HUES64 (cell line): ENCODE measurements around the gene PPP1R13B.

Experiments used
- H3K27ac ChIP-seq: 2 replicates; pipeline ENCODE4 v1.7.0; 2013; ENCODE audit warnings: low read depth, low read length, inconsistent platforms
- H3K27me3 ChIP-seq: 2 replicates; pipeline ENCODE4 v1.6.1; 2013; ENCODE audit warnings: mild to moderate bottlenecking, low read length; ENCODE audit not compliant: insufficient read depth
- H3K36me3 ChIP-seq: 2 replicates; pipeline ENCODE4 v1.6.1; 2013; ENCODE audit warnings: mild to moderate bottlenecking, low read length; ENCODE audit not compliant: insufficient read depth
- H3K4me1 ChIP-seq: 2 replicates; pipeline ENCODE4 v1.6.1; 2013; ENCODE audit warnings: mild to moderate bottlenecking, low read length, moderate library complexity; ENCODE audit not compliant: insufficient read depth
- H3K4me3 ChIP-seq: 2 replicates; pipeline ENCODE4 v1.5.1; 2013; ENCODE audit warnings: mild to moderate bottlenecking, low read length, moderate library complexity
- H3K9ac ChIP-seq: 2 replicates; pipeline ENCODE4 v1.6.1; 2013; ENCODE audit warnings: mild to moderate bottlenecking, low read depth, low read length
- H3K9me3 ChIP-seq: 2 replicates; pipeline ENCODE4 v1.6.1; 2013; ENCODE audit warnings: low read depth, low read length; ENCODE audit not compliant: insufficient read depth
- WGBS: fragments of 150-250, 120-280 bp; methylation state at CpG from one replicate; pipeline ENCODE4 v1.1.7; 2013; ENCODE audit warnings: missing lambda C conversion rate; 5-methylcytosine and 5-hydroxymethylcytosine counted together

The PPP1R13B gene

GRCh38 chr14:103770500-103770899 lies 76.9 kb downstream of the PPP1R13B start:
- H3K27me3 ChIP-seq, result no peaks in the 10 kb centered on the region
- H3K4me3 ChIP-seq, result no peak overlapping the region
- H3K9me3 ChIP-seq, result no peaks in the 10 kb centered on the region
- H3K9ac ChIP-seq, result no peak overlapping the region
- H3K4me1 ChIP-seq, result no peaks in the 10 kb centered on the region
- no peaks in the 10 kb centered on the region for H3K36me3 ChIP-seq
- H3K27ac ChIP-seq, result no peak overlapping the region
- 96% methylated on average over 2 of the region's 2 CpGs for WGBS

GRCh38 chr14:103767336-103767894 lies 80.0 kb downstream of the PPP1R13B start:
- Histone ChIP-seq H3K27ac (no peak overlapping the region), H3K4me1 (no peaks in the 10 kb centered on the region), H3K9me3 (no peaks in the 10 kb centered on the region), H3K27me3 (no peaks in the 10 kb centered on the region), H3K4me3 (no peak overlapping the region), H3K36me3 (no peaks in the 10 kb centered on the region), H3K9ac (no peak overlapping the region)
- 89% methylated on average over 4 of the region's 4 CpGs for WGBS

GRCh38 chr14:103765526-103765925 lies 81.8 kb downstream of the PPP1R13B start:
- Histone ChIP-seq H3K9ac (no peak overlapping the region), H3K27me3 (no peaks in the 10 kb centered on the region), H3K27ac (no peak overlapping the region), H3K36me3 (no peaks in the 10 kb centered on the region), H3K9me3 (no peaks in the 10 kb centered on the region), H3K4me3 (no peak overlapping the region), H3K4me1 (peaks cover 6% of the 10 kb centered on the region; the same call in 1 of the 2 replicates)
- WGBS, result 95% methylated on average over 3 of the region's 3 CpGs

- no peak overlapping the region for H3K4me3 ChIP-seq
- peaks cover 6% of the 10 kb centered on the region; the same call in 1 of the 2 replicates for H3K4me1 ChIP-seq
- no peaks in the 10 kb centered on the region for H3K9me3 ChIP-seq
- WGBS, result 100% methylated on average over 4 of the region's 5 CpGs
- H3K9ac ChIP-seq, result no peak overlapping the region
- H3K36me3 ChIP-seq, result no peaks in the 10 kb centered on the region
- H3K27me3 ChIP-seq, result no peaks in the 10 kb centered on the region
- no peak overlapping the region for H3K27ac ChIP-seq
These were observed 83.5 kb downstream of the PPP1R13B start for GRCh38 chr14:103763730-103764488.

- H3K9me3 ChIP-seq, result no peaks in the 10 kb centered on the region
- no peak overlapping the region for H3K9ac ChIP-seq
- H3K36me3 ChIP-seq, result no peaks in the 10 kb centered on the region
- 79% methylated on average over 13 of the region's 13 CpGs for WGBS
- no peak overlapping the region for H3K4me3 ChIP-seq
- H3K4me1 ChIP-seq, result peaks cover 6% of the 10 kb centered on the region; the same call in 1 of the 2 replicates
- no peak overlapping the region for H3K27ac ChIP-seq
- H3K27me3 ChIP-seq, result no peaks in the 10 kb centered on the region
These were observed 84.8 kb downstream of the PPP1R13B start for GRCh38 chr14:103762541-103762940.

GRCh38 chr14:103762036-103762435 lies 85.3 kb downstream of the PPP1R13B start:
- Histone ChIP-seq H3K4me1 (peaks cover 6% of the 10 kb centered on the region; the same call in 1 of the 2 replicates), H3K27me3 (no peaks in the 10 kb centered on the region), H3K27ac (no peak overlapping the region), H3K4me3 (no peak overlapping the region), H3K36me3 (no peaks in the 10 kb centered on the region), H3K9ac (no peak overlapping the region), H3K9me3 (no peaks in the 10 kb centered on the region)
- WGBS, result no CpG with 5 or more reads among the region's 1 CpG

GRCh38 chr14:103758059-103758776 lies 89.2 kb downstream of the PPP1R13B start:
- WGBS, result 95% methylated on average over 8 of the region's 8 CpGs
- no peaks in the 10 kb centered on the region for H3K27me3 ChIP-seq

GRCh38 chr14:103755060-103755459 lies 92.3 kb downstream of the PPP1R13B start:
- WGBS, result 97% methylated on average over 6 of the region's 6 CpGs
- Histone ChIP-seq H3K9me3 (no peaks in the 10 kb centered on the region), H3K4me1 (no peaks in the 10 kb centered on the region; the same call in 1 of the 2 replicates), H3K27ac (no peak overlapping the region), H3K27me3 (no peaks in the 10 kb centered on the region), H3K36me3 (no peaks in the 10 kb centered on the region), H3K4me3 (no peak overlapping the region), H3K9ac (no peak overlapping the region)

More at GRCh38 chr14:103758059-103758776, 89.2 kb downstream of the PPP1R13B start:
- Histone ChIP-seq H3K27ac (no peak overlapping the region), H3K4me3 (no peak overlapping the region), H3K4me1 (peaks cover 6% of the 10 kb centered on the region; the same call in 1 of the 2 replicates), H3K9me3 (no peaks in the 10 kb centered on the region), H3K9ac (no peak overlapping the region), H3K36me3 (no peaks in the 10 kb centered on the region)

GRCh38 chr14:103753774-103754173 lies 93.6 kb downstream of the PPP1R13B start:
- WGBS, result 82% methylated on average over 9 of the region's 9 CpGs
- Histone ChIP-seq H3K9ac (no peak overlapping the region), H3K4me1 (no peaks in the 10 kb centered on the region; the same call in 1 of the 2 replicates), H3K9me3 (no peaks in the 10 kb centered on the region), H3K36me3 (no peaks in the 10 kb centered on the region), H3K27me3 (no peaks in the 10 kb centered on the region), H3K27ac (no peak overlapping the region), H3K4me3 (no peak overlapping the region)

GRCh38 chr14:103749860-103750259 lies 97.5 kb downstream of the PPP1R13B start:
- H3K27ac ChIP-seq, result no peak overlapping the region
- WGBS, result 98% methylated on average over 4 of the region's 5 CpGs
- H3K9me3 ChIP-seq, result no peaks in the 10 kb centered on the region
- no peak overlapping the region for H3K9ac ChIP-seq
- no peaks in the 10 kb centered on the region; the same call in 1 of the 2 replicates for H3K4me1 ChIP-seq
- H3K27me3 ChIP-seq, result no peaks in the 10 kb centered on the region
- H3K4me3 ChIP-seq, result no peak overlapping the region
- H3K36me3 ChIP-seq, result no peaks in the 10 kb centered on the region

GRCh38 chr14:103749452-103749851 lies 97.9 kb downstream of the PPP1R13B start:
- Histone ChIP-seq H3K4me3 (no peak overlapping the region), H3K36me3 (no peaks in the 10 kb centered on the region), H3K9ac (no peak overlapping the region), H3K27me3 (no peaks in the 10 kb centered on the region), H3K9me3 (no peaks in the 10 kb centered on the region), H3K27ac (no peak overlapping the region), H3K4me1 (no peaks in the 10 kb centered on the region; the same call in 1 of the 2 replicates)
- 96% methylated on average over 5 of the region's 5 CpGs for WGBS
